Liver (tissue), 9 donors: ENCODE results near the gene ZNF423. TPM values are rescaled to one million over a fixed set of nuclear protein-coding genes. Genes with fewer than 3 reads are reported as not detected.

Experiments
- DNase-seq: peaks from one replicate; pipeline ENCODE4 v3.0.0-alpha.2; 2017; ENCODE audit warnings: low spot score
- H3K27ac ChIP-seq, 2 donors: one replicate each; pipeline ENCODE4 v1.7.0; 2013; ENCODE audit warnings: inconsistent platforms in 2 of 2, low read length in 2 of 2, control low read depth in 1 of 2, low read depth in 1 of 2, mild to moderate bottlenecking in 1 of 2
- H3K27me3 ChIP-seq, 4 donors: one replicate each; pipeline versions ENCODE4 v1.6.1 to v1.7.0; 2013; ENCODE audit warnings: low read length in 3 of 4, inconsistent platforms in 1 of 4, mild to moderate bottlenecking in 1 of 4, moderate library complexity in 1 of 4; ENCODE audit not compliant: control insufficient read depth in 4 of 4, insufficient read depth in 4 of 4
- H3K36me3 ChIP-seq, 4 donors: one replicate each; pipeline versions ENCODE4 v1.6.1 to v1.7.0; 2013; ENCODE audit warnings: low read length in 3 of 4, mild to moderate bottlenecking in 3 of 4, low read depth in 1 of 4, moderate library complexity in 1 of 4; ENCODE audit not compliant: control insufficient read depth in 4 of 4, insufficient read depth in 3 of 4
- H3K4me1 ChIP-seq, 4 donors: one replicate each; pipeline versions ENCODE4 v1.6.1 to v1.7.0; 2013; ENCODE audit warnings: low read length in 3 of 4, mild to moderate bottlenecking in 3 of 4, moderate library complexity in 1 of 4; ENCODE audit not compliant: control insufficient read depth in 4 of 4, insufficient read depth in 4 of 4
- H3K4me3 ChIP-seq, 3 donors: one replicate each; pipeline versions ENCODE4 v1.6.1 to v1.7.0; 2013; ENCODE audit warnings: low read length in 3 of 3, control low read depth in 1 of 3, low read depth in 1 of 3, mild to moderate bottlenecking in 1 of 3
- H3K9ac ChIP-seq, 2 donors: one replicate each; pipeline ENCODE4 v1.7.0; 2013; ENCODE audit warnings: low read length in 2 of 2, mild to moderate bottlenecking in 2 of 2, moderate library complexity in 2 of 2, control low read depth in 1 of 2, low read depth in 1 of 2
- H3K9me3 ChIP-seq, 4 donors: one replicate each; pipeline versions ENCODE4 v1.6.1 to v1.7.0; 2013; ENCODE audit warnings: low read length in 3 of 4; ENCODE audit not compliant: control insufficient read depth in 4 of 4
- ATF3 ChIP-seq: IDR thresholded peaks from 2 replicates; pipeline ENCODE4 v1.6.1; 2016; ENCODE audit warnings: antibody characterized with exemption
- CTCF ChIP-seq: fragments of 150-350 bp; IDR thresholded peaks from 2 replicates; pipeline ENCODE4 v1.5.1; 2017; ENCODE audit warnings: improper control_type of control experiment, low read depth, low read length; ENCODE audit not compliant: missing input control
- EGR1 ChIP-seq, 2 donors: IDR thresholded peaks; 2 replicates each; pipeline ENCODE4 v1.6.1; 2016 to 2018; ENCODE audit warnings: antibody characterized with exemption in 2 of 2, low read depth in 2 of 2
- FOXA1 ChIP-seq: IDR thresholded peaks from 2 replicates; pipeline ENCODE4 v1.6.1; 2016; ENCODE audit warnings: antibody characterized with exemption
- FOXA2 ChIP-seq: IDR thresholded peaks from 2 replicates; pipeline ENCODE4 v1.6.1; 2016; ENCODE audit warnings: antibody characterized with exemption
- JUND ChIP-seq, 2 donors: IDR thresholded peaks; 2 replicates each; pipeline ENCODE4 v1.6.1; 2016; ENCODE audit warnings: antibody characterized with exemption in 2 of 2
- MAX ChIP-seq: IDR thresholded peaks from 2 replicates; pipeline ENCODE4 v1.6.1; 2016; ENCODE audit warnings: antibody characterized with exemption
- NR2F2 ChIP-seq: IDR thresholded peaks from 2 replicates; pipeline ENCODE4 v1.6.1; 2016; ENCODE audit warnings: antibody characterized with exemption
- RAD21 ChIP-seq, 2 donors: IDR thresholded peaks; 2 replicates each; pipeline ENCODE4 v1.6.1; 2016; ENCODE audit warnings: antibody characterized with exemption in 2 of 2, mild to moderate bottlenecking in 2 of 2
- REST ChIP-seq: IDR thresholded peaks from 2 replicates; pipeline ENCODE4 v1.6.1; 2016; ENCODE audit warnings: antibody characterized with exemption, mild to moderate bottlenecking
- RXRA ChIP-seq, 2 donors: IDR thresholded peaks; 2 replicates each; pipeline ENCODE4 v1.6.1; 2017 to 2018; ENCODE audit warnings: antibody characterized with exemption in 2 of 2, mild to moderate bottlenecking in 1 of 2
- TAF1 ChIP-seq: conservative IDR thresholded peaks from 2 replicates; pipeline ENCODE4 v1.6.1; 2016; ENCODE audit warnings: antibody characterized with exemption, mild to moderate bottlenecking
- YY1 ChIP-seq: IDR thresholded peaks from 2 replicates; pipeline ENCODE4 v1.6.1; 2016; ENCODE audit warnings: antibody characterized with exemption, mild to moderate bottlenecking
- ZBTB33 ChIP-seq: IDR thresholded peaks from 2 replicates; pipeline ENCODE4 v1.6.1; 2016; ENCODE audit warnings: antibody characterized with exemption
- WGBS: extraction: QIAGEN DNeasy Blood & Tissue Kit; methylation state at CpG from one replicate; pipeline ENCODE4 v1.1.7; 2013; 5-methylcytosine and 5-hydroxymethylcytosine counted together
- polyA plus RNA-seq, 2 donors: library from polyadenylated mRNA; stranded (reverse) in 1 of 2; unstranded in 1 of 2; fragments of 200-250 nt in 1 of 2; fragments of >200 nt in 1 of 2; fragmentation: Nextera tagmentation in 1 of 2; extraction: Ambion mirVana in 1 of 2; gene quantifications; one replicate each; pipeline versions ENCODE4 v1.2.1 to v1.2.3, GENCODE V29; 2013 to 2015
- total RNA-seq, 2 donors: library from RNA; depleted of rRNA; stranded (reverse); fragments of >200 nt; gene quantifications; one replicate each; pipeline ENCODE4 v1.2.3, GENCODE V29; 2014
- donor health status: healthy.
- donor health status: healthy.
- donor health status: healthy.
- donor health status: healthy.
- donor health status: healthy.

ZNF423 gene
- total and polyA plus RNA-seq, 4 donors: 0.24 to 1.6 (median 0.39) TPM

DNA sequence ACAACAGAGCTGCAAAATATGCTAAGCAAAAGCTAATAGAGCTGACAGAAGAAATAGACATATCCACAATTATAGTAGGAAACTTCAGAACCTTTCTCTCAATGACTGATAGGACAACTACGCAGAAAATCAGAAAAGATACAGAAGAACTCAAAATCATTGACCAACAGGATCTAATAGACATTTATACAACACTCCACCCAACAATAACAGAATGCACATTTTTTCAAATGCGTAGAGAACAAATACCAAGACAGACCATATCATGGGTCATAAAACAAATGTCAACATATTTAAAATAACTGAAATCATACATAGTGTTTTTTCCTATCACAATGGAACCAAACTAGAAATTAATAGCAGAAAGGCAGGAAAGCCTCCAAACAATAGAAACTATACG, 244.9 kb downstream of the ZNF423 start:
- TF ChIP-seq REST (no peak), JUND (IDR thresholded peaks at IDR 0.05) (no peak), EGR1 (IDR thresholded peaks at IDR 0.05; ENCODE audit: low read depth in 2 of 2) (no peak), TAF1 (no peak)
- DNase-seq: no peak
- H3K9ac ChIP-seq: no peak overlapping the region

GRCh38 chr16:49608779-49609178, 247.1 kb downstream of the ZNF423 start:
- TF ChIP-seq ZBTB33 (no peak), TAF1 (no peak), CTCF (peak; percentile 9), RAD21 (IDR thresholded peaks at IDR 0.05) (peak; percentile 48 to 69), FOXA1 (no peak)
- Histone ChIP-seq H3K36me3 (no peaks in the 10 kb centered on the region), H3K27ac (no peak overlapping the region), H3K9ac (no peak overlapping the region), H3K4me1 (no peaks in the 10 kb centered on the region), H3K4me3 (no peak overlapping the region), H3K27me3 (no peaks in the 10 kb centered on the region), H3K9me3 (no peaks in the 10 kb centered on the region)
- 65% methylated on average over 5 of the region's 5 CpGs for WGBS
- no peak for DNase-seq

More for the DNA sequence above, 244.9 kb downstream of the ZNF423 start:
- H3K4me3 ChIP-seq: no peak overlapping the region
- 84% methylated on average over 3 of the region's 3 CpGs for WGBS
- no peaks in the 10 kb centered on the region for H3K9me3 ChIP-seq
- no peak overlapping the region for H3K27ac ChIP-seq
- H3K4me1 ChIP-seq: no peaks in the 10 kb centered on the region
- H3K27me3 ChIP-seq: no peaks in the 10 kb centered on the region
- no peaks in the 10 kb centered on the region for H3K36me3 ChIP-seq

DNA sequence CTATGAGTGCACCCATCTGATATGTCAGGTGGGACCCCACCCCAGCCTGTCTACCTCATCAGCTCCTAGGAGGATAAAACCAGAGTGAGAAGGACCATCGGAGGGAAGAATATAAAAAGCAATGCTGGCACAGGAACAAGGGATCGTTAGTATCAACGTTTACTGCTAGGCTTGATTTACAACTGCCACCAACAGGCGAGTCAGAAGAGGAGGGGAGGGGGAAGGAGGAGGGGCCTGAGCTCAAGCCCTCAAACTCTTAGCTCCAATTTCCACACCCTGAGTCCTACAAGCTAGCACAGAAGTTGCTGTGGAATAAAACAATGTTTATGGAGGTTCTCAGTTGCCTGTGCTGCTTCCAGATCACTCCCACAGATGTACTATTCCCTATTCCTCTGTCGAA, 247.8 kb downstream of the ZNF423 start:
- no peak for DNase-seq
- WGBS: 44% methylated on average over 5 of the region's 5 CpGs
- Histone ChIP-seq H3K9ac (no peak overlapping the region), H3K9me3 (no peaks in the 10 kb centered on the region), H3K27ac (no peak overlapping the region), H3K4me1 (no peaks in the 10 kb centered on the region), H3K36me3 (no peaks in the 10 kb centered on the region), H3K4me3 (no peak overlapping the region), H3K27me3 (no peaks in the 10 kb centered on the region)
- TF ChIP-seq FOXA2: no peak
- no peak for TF ChIP-seq EGR1 (IDR thresholded peaks at IDR 0.05; ENCODE audit: low read depth in 2 of 2)
- no peak for TF ChIP-seq ATF3
- TF ChIP-seq RXRA (IDR thresholded peaks at IDR 0.05): no peak
- no peak for TF ChIP-seq TAF1
- TF ChIP-seq ZBTB33: no peak
- no peak for TF ChIP-seq JUND (IDR thresholded peaks at IDR 0.05)
- TF ChIP-seq RAD21 (IDR thresholded peaks at IDR 0.05): no peak
- no peak for TF ChIP-seq NR2F2
- TF ChIP-seq YY1: no peak
- TF ChIP-seq MAX: no peak
